ENCODE results near the gene CUBN.

DNA sequence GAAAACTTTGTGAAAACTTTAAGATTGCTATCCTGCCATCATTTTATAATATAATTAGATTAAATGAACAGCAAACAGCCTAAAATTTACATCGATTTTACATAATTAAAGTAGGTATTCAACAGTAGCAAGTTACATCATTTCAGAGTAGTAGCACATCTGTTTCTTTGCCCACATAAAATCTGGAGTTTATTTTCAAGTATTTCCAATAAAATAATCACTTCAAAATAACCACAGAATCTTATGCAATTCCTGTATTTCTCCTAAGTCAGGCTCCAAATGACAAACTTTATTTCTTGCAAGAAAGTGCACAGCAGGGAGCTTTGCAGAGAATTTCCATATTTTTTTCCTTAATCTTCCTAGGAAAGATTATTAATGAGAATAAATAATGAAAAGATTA, 82.6 kb downstream of the CUBN start:
- TF ChIP-seq CTCF (IDR thresholded peaks at IDR 0.05) (no peak), ZFX (IDR thresholded peaks at IDR 0.05; ENCODE audit: borderline replicate concordance) (no peak)

All from 22Rv1 (cell line).